Panc1 (cell line): ENCODE data around the gene NFATC2. TPM values are rescaled to one million over a fixed set of nuclear protein-coding genes. Genes with fewer than 3 reads are reported as not detected.
A peak's percentile ranks its signal among the peaks of the same experiment; 100 is the strongest.

Experiments used
- ATAC-seq: fragments of 200-7000 bp; cut with Tn5 transposase; 2 replicates; pipeline ENCODE4 v1.9.1; 2020; ENCODE audit warnings: mild to moderate bottlenecking, moderate library complexity
- BruUV-seq: library from RNA; stranded (reverse); fragments of 400-500 nt; replicated peaks from 2 replicates; lab custom pipeline; 2021; lab: Mats Ljungman, UMichigan
- CTCF ChIA-PET: fragments of 300-600 bp; sonication (Branson Sonifier 250); formaldehyde crosslinking; loops from one replicate; lab custom pipeline; 2022; ENCODE audit warnings: antibody characterized with exemption; lab: Charles Lee
- POLR2A ChIA-PET: fragments of 300-600 bp; sonication (Branson Sonifier 250); formaldehyde crosslinking; loops from one replicate; lab custom pipeline; 2022; ENCODE audit warnings: antibody characterized with exemption; lab: Charles Lee
- DNase-seq: peaks from one replicate; pipeline ENCODE4 v3.0.0-alpha.2; 2010; ENCODE audit warnings: low read depth, low spot score
- H3K27ac ChIP-seq: 2 replicates; pipeline ENCODE4 v1.5.1; 2011; ENCODE audit warnings: mild to moderate bottlenecking, low read length, inconsistent platforms
- H3K27me3 ChIP-seq: fragments of 200-500 bp; sonication (Bioruptor generic); 2 replicates; pipeline ENCODE4 v1.6.0; 2014; ENCODE audit warnings: low read length, inconsistent platforms; ENCODE audit not compliant: control insufficient read depth, insufficient read depth
- H3K36me3 ChIP-seq: fragments of 200-500 bp; sonication (Bioruptor generic); 2 replicates; pipeline ENCODE4 v1.5.1; 2014; ENCODE audit warnings: inconsistent platforms, mild to moderate bottlenecking, low read length, moderate library complexity; ENCODE audit not compliant: control insufficient read depth, insufficient read depth
- H3K4me1 ChIP-seq: 2 replicates; pipeline ENCODE4 v1.5.1; 2011; ENCODE audit warnings: inconsistent platforms, mild to moderate bottlenecking, low read length, moderate library complexity; ENCODE audit not compliant: control insufficient read depth, insufficient read depth
- H3K4me3 ChIP-seq, 2 experiments: 2 replicates each; pipeline ENCODE4 v1.5.1; 2011 to 2012; ENCODE audit warnings: low read depth in 2 of 2, low read length in 2 of 2, mild to moderate bottlenecking in 2 of 2, inconsistent platforms in 1 of 2, moderate library complexity in 1 of 2
- H3K9me3 ChIP-seq: fragments of 200-500 bp; sonication (Bioruptor generic); 2 replicates; pipeline ENCODE4 v1.5.1; 2014; ENCODE audit warnings: low read depth, mild to moderate bottlenecking, inconsistent platforms, low read length, moderate library complexity; ENCODE audit not compliant: control insufficient read depth, insufficient read depth
- POLR2AphosphoS5 ChIP-seq: IDR thresholded peaks from 2 replicates; pipeline ENCODE4 v1.6.1; 2012; ENCODE audit warnings: mild to moderate bottlenecking, low read depth, low read length, moderate library complexity
- SIN3A ChIP-seq: IDR thresholded peaks from 2 replicates; pipeline ENCODE4 v1.6.1; 2012; ENCODE audit warnings: low read depth, mild to moderate bottlenecking, low read length, moderate library complexity, borderline replicate concordance; ENCODE audit not compliant: insufficient read depth
- TCF7L2 ChIP-seq: IDR thresholded peaks from 2 replicates; pipeline ENCODE4 v1.6.1; 2011; ENCODE audit warnings: mild to moderate bottlenecking, low read depth, low read length, inconsistent platforms
- in situ Hi-C: cut with HindIII; loops from 2 replicates; pipeline ENCODE4 v1.10.0; 2016; ENCODE audit warnings: low sequenced_read_pairs, low pct_unique_long_range_greater_than_20kb
- intact Hi-C: fragments of 100-400 bp; cut with micrococcal nuclease; formaldehyde crosslinking; loops from one replicate; pipeline ENCODE4 v1.10.0; 2022; ENCODE audit not compliant: unreplicated experiment
- total RNA-seq: library from RNA; stranded (reverse); gene quantifications from one replicate; pipeline ENCODE4 v1.2.1, GENCODE V29; 2021; ENCODE audit not compliant: unreplicated experiment
- TF ChIP-seq, protein P1 (sequence below): fragments of 450-650 bp; IDR thresholded peaks from 2 replicates; pipeline ENCODE4 v1.5.1; 2017; ENCODE audit warnings: mild to moderate bottlenecking
- TF ChIP-seq, protein P2 (sequence below), 2 experiments: IDR thresholded peaks; 2 replicates each; pipeline ENCODE4 v1.6.1; 2011 to 2012; ENCODE audit warnings: low read depth in 2 of 2, control low read depth in 1 of 2, low read length in 1 of 2, mild to moderate bottlenecking in 1 of 2, moderate library complexity in 1 of 2; ENCODE audit not compliant: insufficient read depth in 1 of 2

NFATC2 gene
- total RNA-seq, 1 experiment from 2014 or later = 10.6 TPM

DNA sequence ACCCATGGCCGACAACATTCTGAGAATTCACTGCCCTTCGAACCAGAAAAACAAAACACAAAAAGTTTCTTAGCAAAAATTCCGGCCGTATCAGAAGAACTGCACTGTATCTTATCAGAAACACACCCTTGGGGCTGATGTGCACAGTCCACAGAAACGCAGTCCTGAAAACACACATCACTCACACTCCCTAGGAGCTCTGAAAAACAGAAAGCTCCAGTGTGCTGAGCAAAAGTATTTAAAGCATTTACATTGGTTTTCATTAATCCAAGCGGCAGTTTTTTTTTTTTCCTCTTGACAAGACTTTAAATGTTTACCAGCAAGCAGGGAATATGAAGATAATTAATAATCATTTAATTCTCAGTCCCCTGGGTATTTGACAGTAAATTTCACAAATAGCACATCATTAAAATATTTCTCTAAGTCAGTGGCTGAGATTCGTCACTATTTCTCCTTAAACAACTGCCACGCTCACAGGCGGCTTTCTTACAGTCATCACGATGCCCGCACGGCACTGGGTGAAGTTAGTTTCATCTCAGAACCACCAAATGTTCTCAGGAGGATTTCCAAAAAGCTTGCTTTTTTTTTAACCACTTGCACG lies 13.3 kb downstream of the NFATC2 start:
- no peak for ATAC-seq
- H3K27me3 ChIP-seq = no peaks in the 10 kb centered on the region
- TF ChIP-seq, protein P1, sequence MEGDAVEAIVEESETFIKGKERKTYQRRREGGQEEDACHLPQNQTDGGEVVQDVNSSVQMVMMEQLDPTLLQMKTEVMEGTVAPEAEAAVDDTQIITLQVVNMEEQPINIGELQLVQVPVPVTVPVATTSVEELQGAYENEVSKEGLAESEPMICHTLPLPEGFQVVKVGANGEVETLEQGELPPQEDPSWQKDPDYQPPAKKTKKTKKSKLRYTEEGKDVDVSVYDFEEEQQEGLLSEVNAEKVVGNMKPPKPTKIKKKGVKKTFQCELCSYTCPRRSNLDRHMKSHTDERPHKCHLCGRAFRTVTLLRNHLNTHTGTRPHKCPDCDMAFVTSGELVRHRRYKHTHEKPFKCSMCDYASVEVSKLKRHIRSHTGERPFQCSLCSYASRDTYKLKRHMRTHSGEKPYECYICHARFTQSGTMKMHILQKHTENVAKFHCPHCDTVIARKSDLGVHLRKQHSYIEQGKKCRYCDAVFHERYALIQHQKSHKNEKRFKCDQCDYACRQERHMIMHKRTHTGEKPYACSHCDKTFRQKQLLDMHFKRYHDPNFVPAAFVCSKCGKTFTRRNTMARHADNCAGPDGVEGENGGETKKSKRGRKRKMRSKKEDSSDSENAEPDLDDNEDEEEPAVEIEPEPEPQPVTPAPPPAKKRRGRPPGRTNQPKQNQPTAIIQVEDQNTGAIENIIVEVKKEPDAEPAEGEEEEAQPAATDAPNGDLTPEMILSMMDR = no peak
- TF ChIP-seq TCF7L2 = no peak
- no peak for TF ChIP-seq POLR2AphosphoS5
- TF ChIP-seq, protein P2, sequence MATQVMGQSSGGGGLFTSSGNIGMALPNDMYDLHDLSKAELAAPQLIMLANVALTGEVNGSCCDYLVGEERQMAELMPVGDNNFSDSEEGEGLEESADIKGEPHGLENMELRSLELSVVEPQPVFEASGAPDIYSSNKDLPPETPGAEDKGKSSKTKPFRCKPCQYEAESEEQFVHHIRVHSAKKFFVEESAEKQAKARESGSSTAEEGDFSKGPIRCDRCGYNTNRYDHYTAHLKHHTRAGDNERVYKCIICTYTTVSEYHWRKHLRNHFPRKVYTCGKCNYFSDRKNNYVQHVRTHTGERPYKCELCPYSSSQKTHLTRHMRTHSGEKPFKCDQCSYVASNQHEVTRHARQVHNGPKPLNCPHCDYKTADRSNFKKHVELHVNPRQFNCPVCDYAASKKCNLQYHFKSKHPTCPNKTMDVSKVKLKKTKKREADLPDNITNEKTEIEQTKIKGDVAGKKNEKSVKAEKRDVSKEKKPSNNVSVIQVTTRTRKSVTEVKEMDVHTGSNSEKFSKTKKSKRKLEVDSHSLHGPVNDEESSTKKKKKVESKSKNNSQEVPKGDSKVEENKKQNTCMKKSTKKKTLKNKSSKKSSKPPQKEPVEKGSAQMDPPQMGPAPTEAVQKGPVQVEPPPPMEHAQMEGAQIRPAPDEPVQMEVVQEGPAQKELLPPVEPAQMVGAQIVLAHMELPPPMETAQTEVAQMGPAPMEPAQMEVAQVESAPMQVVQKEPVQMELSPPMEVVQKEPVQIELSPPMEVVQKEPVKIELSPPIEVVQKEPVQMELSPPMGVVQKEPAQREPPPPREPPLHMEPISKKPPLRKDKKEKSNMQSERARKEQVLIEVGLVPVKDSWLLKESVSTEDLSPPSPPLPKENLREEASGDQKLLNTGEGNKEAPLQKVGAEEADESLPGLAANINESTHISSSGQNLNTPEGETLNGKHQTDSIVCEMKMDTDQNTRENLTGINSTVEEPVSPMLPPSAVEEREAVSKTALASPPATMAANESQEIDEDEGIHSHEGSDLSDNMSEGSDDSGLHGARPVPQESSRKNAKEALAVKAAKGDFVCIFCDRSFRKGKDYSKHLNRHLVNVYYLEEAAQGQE (IDR thresholded peaks at IDR 0.05; ENCODE audit: insufficient read depth in 1 of 2, low read depth in 2 of 2, low read length in 1 of 2) = no peak
- no peak for TF ChIP-seq SIN3A
- H3K36me3 ChIP-seq = no peaks in the 10 kb centered on the region
- intact Hi-C loops (no loop called here), in situ Hi-C loops (no loop called here)
- CTCF ChIA-PET = no interaction called here
- no peak overlapping the region for H3K4me3 ChIP-seq
- POLR2A ChIA-PET = no interaction called here
- no TSS peak for BruUV-seq
- peak overlapping the region; percentile 29; the same call in 1 of the 2 replicates for H3K27ac ChIP-seq
- no peak for DNase-seq
- H3K4me1 ChIP-seq = peaks cover 40% of the 10 kb centered on the region
- no peaks in the 10 kb centered on the region for H3K9me3 ChIP-seq

DNA sequence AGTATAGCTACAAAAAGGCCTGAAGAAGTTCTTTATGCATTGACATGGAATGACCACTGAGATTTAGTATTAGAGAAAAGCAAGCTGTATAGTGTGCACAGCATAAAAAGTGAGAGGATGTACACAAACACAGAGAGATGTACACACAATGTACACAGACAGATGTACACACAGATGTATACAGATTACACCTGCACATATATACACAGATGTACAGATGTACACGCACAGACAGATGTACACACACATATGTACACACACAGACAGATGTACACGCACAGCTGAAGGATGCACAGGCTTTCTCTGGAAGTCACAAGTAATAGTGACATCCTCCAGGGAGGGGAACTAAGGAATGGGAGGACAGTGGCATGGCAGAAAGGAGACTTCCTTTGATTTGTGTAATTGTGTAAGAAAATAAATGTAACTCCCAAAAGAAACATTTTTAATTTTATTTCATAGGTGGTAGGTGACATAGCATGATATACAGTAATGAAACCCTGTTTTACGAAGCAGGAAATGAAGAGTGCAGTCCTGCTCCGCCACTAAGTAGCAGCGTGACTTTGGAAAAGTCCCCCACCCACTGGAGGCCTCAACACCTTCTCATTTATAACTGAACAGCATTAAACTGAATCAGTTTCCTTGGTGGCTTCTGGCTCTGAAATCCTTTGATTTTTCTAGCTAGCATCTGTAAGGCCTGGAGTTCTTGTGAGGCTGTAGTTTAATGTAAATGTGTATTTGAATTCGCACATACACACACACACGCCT lies 14.1 kb downstream of the NFATC2 start:
- Histone ChIP-seq H3K36me3 (no peaks in the 10 kb centered on the region), H3K4me1 (peaks cover 35% of the 10 kb centered on the region), H3K27me3 (no peaks in the 10 kb centered on the region), H3K4me3 (no peak overlapping the region), H3K27ac (peak overlapping the region; percentile 29; the same call in 1 of the 2 replicates), H3K9me3 (no peaks in the 10 kb centered on the region)
- intact Hi-C loops (no loop called here), in situ Hi-C loops (no loop called here)
- DNase-seq (no peak), ATAC-seq (no peak)
- POLR2A ChIA-PET = interaction anchor here (0.5 kb wide), 1 partner anchor 12 kb away, joined by 6 read pairs; no protein-coding TSS in a partner anchor
- BruUV-seq = no TSS peak
- CTCF ChIA-PET = interaction anchor here (0.5 kb wide), 1 partner anchor 542 kb away, joined by 6 read pairs; no protein-coding TSS in a partner anchor
- no peak for TF ChIP-seq SIN3A
- no peak for TF ChIP-seq POLR2AphosphoS5
- TF ChIP-seq, protein P2 (IDR thresholded peaks at IDR 0.05; ENCODE audit: insufficient read depth in 1 of 2, low read depth in 2 of 2, low read length in 1 of 2) = no peak
- TF ChIP-seq TCF7L2 = no peak
